Body of pancreas (tissue), 4 donors: ENCODE measurements around the gene PTDSS2.

Experiments
- CTCF ChIP-seq, 7 experiments: fragments of 450-650 bp in 4 of 7; fragments of 200-600 bp in 3 of 7; sonication (generic) in 3 of 7; IDR thresholded peaks; one replicate each; pipeline ENCODE4 v1.5.1; 2016 to 2019; ENCODE audit warnings: antibody characterized with exemption in 7 of 7
- POLR2A ChIP-seq, 3 donors: fragments of 450-650 bp; IDR thresholded peaks; one replicate each; pipeline ENCODE4 v1.6.1; 2016; ENCODE audit warnings: antibody characterized with exemption in 3 of 3, mild to moderate bottlenecking in 2 of 3

GRCh38 chr11:471468-472145 is 21.5 kb downstream of the PTDSS2 start:
- TF ChIP-seq CTCF (IDR thresholded peaks at IDR 0.05): no peak
- no peak for TF ChIP-seq POLR2A (IDR thresholded peaks at IDR 0.05)
